Measurements from ENCODE around the gene ZCCHC7.
"Not testable (repeated sequence)": the region's sequence is repeated elsewhere in the genome, so short reads cannot be mapped to it uniquely, and the experiment has no call there.

Gene ZCCHC7

DNA sequence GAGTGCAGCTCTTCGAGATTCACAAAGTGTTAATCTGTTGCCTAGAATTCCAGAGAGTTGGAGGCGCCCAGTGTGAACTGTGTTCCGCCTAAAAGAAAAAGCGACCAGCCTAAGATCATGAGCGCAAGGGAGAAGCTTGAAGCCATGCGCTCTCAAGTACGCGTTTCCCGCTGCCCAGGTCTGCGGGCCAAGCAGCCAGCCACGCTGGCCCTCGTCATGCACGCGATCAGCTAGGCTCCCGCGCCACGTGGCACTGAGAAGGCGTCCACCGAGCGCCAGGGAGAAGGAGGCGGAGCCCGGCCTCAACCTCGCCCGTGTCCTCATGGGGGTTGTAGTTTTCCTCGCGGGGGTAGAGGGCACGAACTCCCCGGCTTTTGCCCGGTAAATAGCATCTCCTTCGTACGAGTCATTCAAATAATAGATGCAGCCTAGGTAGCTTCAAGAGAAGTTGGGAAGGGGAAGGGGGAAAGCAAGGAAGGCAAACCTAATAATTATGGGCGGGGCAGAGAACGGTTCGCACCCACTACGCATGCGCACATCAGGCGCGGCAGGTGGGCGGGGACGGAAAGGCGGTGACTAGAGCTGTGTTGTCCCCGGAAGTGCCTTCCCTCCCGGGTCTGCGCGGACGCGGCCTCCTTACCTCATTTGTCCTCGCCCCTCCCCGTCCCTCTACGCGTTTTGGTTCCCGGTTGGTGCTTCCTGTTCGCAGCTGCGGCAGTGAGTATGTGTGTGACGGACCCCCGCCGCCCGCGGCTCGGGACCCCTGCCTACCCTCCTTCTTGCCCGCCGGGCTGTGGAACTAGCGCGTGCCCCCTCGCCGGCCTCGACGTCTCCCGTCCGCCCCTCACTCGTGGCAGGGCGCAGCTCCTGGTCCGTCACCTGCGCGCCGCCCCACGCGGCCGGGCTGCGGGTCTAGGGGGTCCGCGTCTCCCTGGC is at the start of gene ZCCHC7:
Gene ZCCHC7 (plus strand): TSS at position 668 of the 936 bp plus-strand sequence.
- H3K27ac Mint-ChIP-seq = peak within 1 kb of the TSS; percentile 99
- peak; percentile 98 for ATAC-seq

GRCh38 chr9:37074790-37075189 is 45.6 kb upstream of the ZCCHC7 start:
- H3K4me1 Mint-ChIP-seq; H3K4me3 Mint-ChIP-seq; DNase-seq (ENCODE audit: low spot score in 2 of 2); ATAC-seq; H3K27ac Mint-ChIP-seq; H3K9me3 Mint-ChIP-seq: not testable (repeated sequence)
- peaks cover 10% of the 10 kb centered on the region for H3K36me3 Mint-ChIP-seq

More for the DNA sequence above, at the start of gene ZCCHC7:
- DNase-seq (ENCODE audit: low spot score in 2 of 2) = peak; percentile 96 to 99
- H3K4me1 Mint-ChIP-seq = peaks cover 27% of the 10 kb centered on the region
- peak within 1 kb of the TSS; percentile 87 for H3K4me3 Mint-ChIP-seq
- no peaks in the 10 kb centered on the region for H3K9me3 Mint-ChIP-seq
- H3K36me3 Mint-ChIP-seq = peaks cover 14% of the 10 kb centered on the region

DNA sequence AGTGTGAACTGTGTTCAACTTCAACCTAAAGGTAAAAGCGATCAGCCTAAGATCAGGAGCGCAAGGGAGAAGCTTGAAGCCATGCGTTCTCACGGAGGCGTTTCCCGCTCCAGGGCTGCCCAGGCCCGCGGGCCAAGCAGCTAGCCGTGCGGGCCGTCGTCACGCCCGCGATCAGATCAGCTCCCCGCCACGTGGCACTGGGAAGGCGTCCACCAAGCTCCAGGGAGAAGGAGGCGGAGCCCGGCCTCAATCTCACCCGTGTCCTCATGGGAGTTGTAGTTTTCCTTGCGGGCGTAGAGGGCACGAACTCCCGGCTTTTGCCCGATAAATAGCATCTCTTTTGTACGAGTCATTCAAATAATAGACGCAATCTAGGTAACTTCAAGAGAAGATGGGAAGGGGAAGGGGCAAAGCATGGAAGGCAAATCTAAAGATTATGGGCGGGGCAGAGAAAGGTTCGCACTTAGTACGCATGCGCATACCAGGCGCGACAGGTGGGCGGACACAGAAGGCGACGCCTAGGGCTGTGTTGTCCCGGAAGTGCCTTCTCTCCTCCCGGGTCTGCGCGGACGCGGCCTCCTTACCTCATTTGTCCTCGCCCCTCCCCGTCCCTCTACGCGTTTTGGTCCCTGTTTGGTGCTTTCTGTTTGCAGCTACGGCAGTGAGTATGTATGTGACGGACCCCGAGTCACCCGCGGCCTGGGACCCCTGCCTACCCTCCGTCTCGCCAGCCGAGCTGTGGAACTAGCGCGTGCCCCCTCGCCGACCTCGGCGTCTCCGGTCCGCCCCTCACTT is 40.8 kb upstream of the ZCCHC7 start:
- no peaks in the 10 kb centered on the region for H3K9me3 Mint-ChIP-seq
- peaks cover 23% of the 10 kb centered on the region for H3K36me3 Mint-ChIP-seq
- peak overlapping the region; percentile 93 for H3K4me3 Mint-ChIP-seq
- H3K27ac Mint-ChIP-seq = peak overlapping the region; percentile 96
- DNase-seq (ENCODE audit: low spot score in 2 of 2) (peak; percentile 77 to 94), ATAC-seq (peak; percentile 98)
- peaks cover 24% of the 10 kb centered on the region for H3K4me1 Mint-ChIP-seq

DNA sequence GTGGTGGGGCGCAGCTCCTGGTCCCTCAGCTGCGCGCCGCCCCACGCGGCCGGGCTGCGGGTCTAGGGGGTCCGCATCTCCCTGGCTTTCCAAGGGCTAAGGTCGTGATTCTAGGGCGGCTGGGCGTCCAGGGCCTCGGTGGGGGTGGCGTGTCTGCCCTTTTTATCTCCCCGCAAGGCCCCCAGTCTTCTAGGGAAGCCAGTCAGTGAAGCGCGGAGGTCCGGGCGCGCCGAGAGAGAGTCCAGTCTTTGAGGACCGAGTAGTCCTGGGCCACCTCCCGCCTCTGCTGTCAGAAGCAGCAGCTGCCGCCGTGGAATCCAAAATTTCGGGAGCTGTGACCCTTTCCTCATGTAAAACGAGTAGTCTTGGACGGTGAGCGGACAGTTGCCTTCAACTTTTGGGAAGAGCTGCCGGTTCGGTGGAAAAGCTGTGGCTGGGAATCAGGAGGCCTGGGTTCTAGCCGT is 40.2 kb upstream of the ZCCHC7 start:
- H3K4me1 Mint-ChIP-seq = peaks cover 29% of the 10 kb centered on the region
- peak in 1 of 2 donors; percentile 8 for DNase-seq (ENCODE audit: low spot score in 2 of 2)
- H3K4me3 Mint-ChIP-seq = peak overlapping the region; percentile 93

GRCh38 chr9:37081507-37081906 is 38.9 kb upstream of the ZCCHC7 start:
- DNase-seq (ENCODE audit: low spot score in 2 of 2); H3K9me3 Mint-ChIP-seq; H3K27ac Mint-ChIP-seq; ATAC-seq: not testable (repeated sequence)
- H3K4me1 Mint-ChIP-seq = peaks cover 32% of the 10 kb centered on the region
- peak overlapping the region; percentile 93 for H3K4me3 Mint-ChIP-seq
- peaks cover 27% of the 10 kb centered on the region for H3K36me3 Mint-ChIP-seq

More for the DNA sequence above, 40.2 kb upstream of the ZCCHC7 start:
- H3K27ac Mint-ChIP-seq = peak overlapping the region; percentile 96
- peaks cover 23% of the 10 kb centered on the region for H3K36me3 Mint-ChIP-seq
- ATAC-seq = peak; percentile 42
- not testable (repeated sequence) for H3K9me3 Mint-ChIP-seq

DNA sequence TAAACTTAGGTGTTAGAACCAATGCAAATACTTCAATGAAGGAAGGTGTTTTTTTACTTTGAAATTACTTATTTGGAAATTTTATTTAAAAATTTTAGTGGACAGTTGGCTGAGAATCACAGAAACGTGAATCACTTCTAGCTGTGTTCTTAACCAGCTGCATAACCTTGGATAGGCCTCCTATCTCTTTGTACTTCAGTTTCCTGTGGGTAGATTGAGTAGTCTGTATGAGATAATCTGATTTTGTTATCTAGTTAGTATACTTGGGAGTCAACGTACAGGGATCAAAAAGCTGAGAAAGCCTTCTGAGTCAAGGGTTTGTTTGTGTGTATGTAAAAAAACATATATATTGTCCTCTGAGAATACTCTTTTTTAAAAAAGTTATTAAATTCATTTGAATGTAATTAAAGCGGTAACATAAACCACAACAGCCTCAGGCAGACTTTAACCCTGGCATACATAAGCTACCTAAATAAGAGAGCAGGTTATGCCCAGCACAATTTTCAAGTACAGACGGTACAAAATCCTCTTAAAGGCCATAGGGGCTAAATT is 38.1 kb upstream of the ZCCHC7 start:
- H3K9me3 Mint-ChIP-seq = no peaks in the 10 kb centered on the region
- DNase-seq (ENCODE audit: low spot score in 2 of 2) (no peak), ATAC-seq (no peak)

GRCh38 chr9:37083654-37084053 is 36.7 kb upstream of the ZCCHC7 start:
- no peaks in the 10 kb centered on the region for H3K9me3 Mint-ChIP-seq
- peaks cover 49% of the 10 kb centered on the region for H3K36me3 Mint-ChIP-seq
- ATAC-seq (no peak), DNase-seq (ENCODE audit: low spot score in 2 of 2) (no peak)
- H3K4me1 Mint-ChIP-seq = peaks cover 32% of the 10 kb centered on the region
- no peak overlapping the region for H3K4me3 Mint-ChIP-seq
- H3K27ac Mint-ChIP-seq = no peak overlapping the region

More for the DNA sequence above, 38.1 kb upstream of the ZCCHC7 start:
- H3K27ac Mint-ChIP-seq = no peak overlapping the region
- H3K4me3 Mint-ChIP-seq = no peak overlapping the region
- peaks cover 32% of the 10 kb centered on the region for H3K4me1 Mint-ChIP-seq
- peaks cover 35% of the 10 kb centered on the region for H3K36me3 Mint-ChIP-seq

DNA sequence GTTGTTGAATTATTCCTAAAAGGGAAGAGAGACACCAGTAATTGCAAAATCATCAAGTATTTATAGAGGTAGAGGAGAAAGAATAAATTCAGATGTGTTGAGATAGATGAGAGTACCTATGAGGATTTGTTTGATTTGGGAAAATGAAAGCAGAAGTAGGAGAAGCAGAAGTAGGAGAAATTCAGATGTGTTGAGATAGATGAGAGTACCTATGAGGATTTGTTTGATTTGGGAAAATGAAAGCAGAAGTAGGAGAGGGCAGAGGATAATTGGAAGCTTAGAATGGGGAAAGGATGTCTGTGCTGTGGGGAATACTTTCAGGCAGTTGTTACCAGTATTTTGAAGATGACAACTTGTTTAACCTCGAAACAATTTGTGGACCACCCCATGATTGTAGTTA is 35.1 kb upstream of the ZCCHC7 start:
- Mint-ChIP-seq H3K27ac (no peak overlapping the region), H3K4me1 (peaks cover 31% of the 10 kb centered on the region), H3K4me3 (no peak overlapping the region)

DNA sequence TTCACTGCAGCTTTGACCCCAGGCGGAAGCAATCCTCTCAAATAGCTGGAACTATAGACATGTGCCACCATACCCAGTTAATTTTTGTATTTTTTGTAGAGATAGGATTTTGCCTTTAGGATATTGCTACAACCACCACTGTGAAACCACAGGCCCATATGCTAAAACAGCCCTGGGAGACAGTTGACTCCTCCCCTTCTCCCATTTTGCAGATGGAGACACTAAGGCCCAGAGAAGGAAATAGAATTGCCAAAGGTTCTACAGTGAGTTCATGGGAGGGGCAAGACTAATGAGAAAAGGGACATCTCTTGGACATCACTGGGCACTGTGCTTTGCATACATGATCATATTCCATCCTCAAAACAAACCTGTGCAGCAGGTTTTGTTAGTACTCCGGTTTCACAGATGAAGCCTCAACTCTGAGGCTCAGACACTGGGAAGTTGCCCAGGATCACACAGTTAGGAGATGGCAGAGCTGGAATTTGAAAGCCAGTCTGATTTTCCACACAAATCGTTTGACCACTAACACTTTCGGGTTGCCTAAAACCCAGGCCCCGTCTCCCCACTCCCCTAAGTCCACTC is 27.6 kb upstream of the ZCCHC7 start:
- peaks cover 26% of the 10 kb centered on the region for H3K36me3 Mint-ChIP-seq
- H3K4me1 Mint-ChIP-seq; H3K27ac Mint-ChIP-seq; ATAC-seq; H3K9me3 Mint-ChIP-seq; H3K4me3 Mint-ChIP-seq; DNase-seq (ENCODE audit: low spot score in 2 of 2): not testable (repeated sequence)

More for the DNA sequence above, 35.1 kb upstream of the ZCCHC7 start:
- Mint-ChIP-seq H3K36me3 (peaks cover 46% of the 10 kb centered on the region), H3K9me3 (no peaks in the 10 kb centered on the region)
- DNase-seq (ENCODE audit: low spot score in 2 of 2) (no peak), ATAC-seq (no peak)

DNA sequence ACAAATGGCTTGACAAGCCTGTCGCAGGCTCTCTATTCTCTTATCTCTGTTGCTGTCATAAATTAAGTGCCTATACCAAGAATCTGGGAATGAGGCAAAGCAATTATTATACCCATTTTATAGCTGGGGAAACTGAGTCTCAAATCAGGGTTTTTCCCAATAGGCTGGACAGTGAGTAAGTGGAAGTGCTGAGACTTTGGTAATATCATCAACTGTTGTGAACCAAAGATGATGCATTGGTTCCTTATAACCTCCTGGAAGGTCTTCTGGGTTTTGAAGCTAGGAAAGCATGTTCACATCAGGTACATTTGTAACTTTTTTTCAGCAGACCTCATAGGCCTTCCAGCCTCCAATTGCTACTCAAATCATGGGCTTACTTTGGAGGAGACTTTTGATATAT is 25.6 kb upstream of the ZCCHC7 start:
- Mint-ChIP-seq H3K4me3 (no peak overlapping the region), H3K36me3 (peaks cover 10% of the 10 kb centered on the region), H3K27ac (no peak overlapping the region), H3K9me3 (no peaks in the 10 kb centered on the region), H3K4me1 (no peaks in the 10 kb centered on the region)
- ATAC-seq (no peak), DNase-seq (ENCODE audit: low spot score in 2 of 2) (no peak)

GRCh38 chr9:37096628-37097027 is 23.7 kb upstream of the ZCCHC7 start:
- H3K4me3 Mint-ChIP-seq = no peak overlapping the region
- H3K27ac Mint-ChIP-seq = no peak overlapping the region
- DNase-seq (ENCODE audit: low spot score in 2 of 2) (no peak), ATAC-seq (no peak)
- H3K9me3 Mint-ChIP-seq = no peaks in the 10 kb centered on the region
- no peaks in the 10 kb centered on the region for H3K4me1 Mint-ChIP-seq
- H3K36me3 Mint-ChIP-seq = no peaks in the 10 kb centered on the region

DNA sequence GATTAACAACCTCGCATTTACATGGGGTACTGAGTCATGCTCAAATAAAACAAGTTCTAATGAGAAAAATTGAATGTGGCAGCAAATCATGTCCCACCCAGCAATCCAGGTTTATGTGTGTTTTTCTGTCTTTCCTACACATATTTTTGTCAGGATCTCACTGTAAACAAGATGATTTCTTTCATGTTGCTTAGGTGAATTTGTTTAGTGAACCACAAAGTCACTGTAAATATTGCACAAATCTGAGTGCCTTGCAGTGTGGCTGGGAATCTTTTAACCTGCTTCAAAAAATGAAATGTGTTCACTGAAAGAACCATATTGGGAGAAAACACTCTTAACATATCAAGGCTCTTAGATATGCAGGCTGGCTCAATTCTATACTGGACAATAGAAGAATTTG is 23.1 kb upstream of the ZCCHC7 start:
- no peaks in the 10 kb centered on the region for H3K4me1 Mint-ChIP-seq
- no peaks in the 10 kb centered on the region for H3K36me3 Mint-ChIP-seq
- no peaks in the 10 kb centered on the region for H3K9me3 Mint-ChIP-seq
- no peak overlapping the region for H3K27ac Mint-ChIP-seq
- no peak overlapping the region for H3K4me3 Mint-ChIP-seq
- DNase-seq (ENCODE audit: low spot score in 2 of 2) = no peak
- ATAC-seq = no peak

- H3K27ac Mint-ChIP-seq = no peak overlapping the region
- H3K4me1 Mint-ChIP-seq = peaks cover 6% of the 10 kb centered on the region
- no peak overlapping the region for H3K4me3 Mint-ChIP-seq
- ATAC-seq = no peak
- DNase-seq (ENCODE audit: low spot score in 2 of 2) = no peak
- no peaks in the 10 kb centered on the region for H3K9me3 Mint-ChIP-seq
- H3K36me3 Mint-ChIP-seq = no peaks in the 10 kb centered on the region
Observed at GRCh38 chr9:37100327-37100726, 20.0 kb upstream of the ZCCHC7 start.

GRCh38 chr9:37100741-37101140 is 19.6 kb upstream of the ZCCHC7 start:
- DNase-seq (ENCODE audit: low spot score in 2 of 2) = no peak
- Mint-ChIP-seq H3K4me3 (no peak overlapping the region), H3K27ac (no peak overlapping the region), H3K4me1 (peaks cover 6% of the 10 kb centered on the region), H3K36me3 (no peaks in the 10 kb centered on the region), H3K9me3 (no peaks in the 10 kb centered on the region)
- ATAC-seq = no peak

- no peaks in the 10 kb centered on the region for H3K9me3 Mint-ChIP-seq
- H3K36me3 Mint-ChIP-seq = no peaks in the 10 kb centered on the region
- no peak overlapping the region for H3K27ac Mint-ChIP-seq
- H3K4me3 Mint-ChIP-seq = no peak overlapping the region
- no peak for DNase-seq (ENCODE audit: low spot score in 2 of 2)
- no peak for ATAC-seq
- H3K4me1 Mint-ChIP-seq = peaks cover 17% of the 10 kb centered on the region
Observed at GRCh38 chr9:37102486-37102885, 17.9 kb upstream of the ZCCHC7 start.
